Effector memory CD4-positive, alpha-beta T cell (primary cell): ENCODE measurements around the gene RASSF8.

Experiments
- DNase-seq, 3 donors: peaks; one replicate each; pipeline ENCODE4 v3.0.0-alpha.2; 2020
- H3K27ac ChIP-seq: 2 replicates; pipeline ENCODE4 v1.7.0; 2013; ENCODE audit warnings: mild to moderate bottlenecking, low read length, moderate library complexity; ENCODE audit not compliant: insufficient read depth, poor library complexity, severe bottlenecking
- H3K27me3 ChIP-seq: replicated peaks from 2 replicates; pipeline ENCODE4 v1.7.0; 2013; ENCODE audit warnings: mild to moderate bottlenecking, low read length; ENCODE audit not compliant: insufficient read depth, control insufficient read depth, poor library complexity, severe bottlenecking
- H3K36me3 ChIP-seq: 2 replicates; pipeline ENCODE4 v1.7.0; 2013; ENCODE audit warnings: mild to moderate bottlenecking, low read length, moderate library complexity; ENCODE audit not compliant: control insufficient read depth, insufficient read depth
- H3K4me1 ChIP-seq: 2 replicates; pipeline ENCODE4 v1.7.0; 2013; ENCODE audit warnings: low read length, mild to moderate bottlenecking; ENCODE audit not compliant: control insufficient read depth, insufficient read depth, poor library complexity, severe bottlenecking
- H3K4me3 ChIP-seq: 2 replicates; pipeline ENCODE4 v1.7.0; 2013; ENCODE audit warnings: low read length, low read depth, mild to moderate bottlenecking; ENCODE audit not compliant: insufficient read depth, poor library complexity, severe bottlenecking
- H3K9me3 ChIP-seq: 2 replicates; pipeline ENCODE4 v1.7.0; 2013; ENCODE audit warnings: mild to moderate bottlenecking, low read length, moderate library complexity; ENCODE audit not compliant: control insufficient read depth

Gene RASSF8

GRCh38 chr12:26062566-26062965 is 104.1 kb downstream of the RASSF8 start:
- Histone ChIP-seq H3K27me3 (no peaks in the 10 kb centered on the region), H3K4me1 (no peaks in the 10 kb centered on the region), H3K27ac (no peak overlapping the region), H3K4me3 (no peak overlapping the region), H3K9me3 (no peaks in the 10 kb centered on the region), H3K36me3 (no peaks in the 10 kb centered on the region)
- DNase-seq, result no peak

DNA sequence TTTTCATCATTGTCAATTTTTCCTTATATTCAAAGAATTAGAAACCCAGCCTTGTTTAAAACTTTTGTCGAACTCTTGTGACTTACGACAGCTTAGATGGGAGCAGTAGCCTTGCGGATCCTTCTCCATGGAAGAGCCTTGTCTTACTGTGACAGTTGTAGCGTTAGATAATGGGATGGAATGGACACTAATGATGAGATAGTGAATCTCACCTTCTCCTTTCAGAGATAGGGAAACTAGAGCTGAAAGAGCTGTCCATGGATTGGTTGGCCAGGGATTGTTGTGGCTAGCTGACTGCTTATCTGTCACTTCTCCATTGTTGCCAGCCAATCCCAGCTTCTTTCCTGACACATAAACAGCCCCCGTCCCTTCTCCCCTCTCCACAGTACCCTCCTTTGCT is 107.0 kb downstream of the RASSF8 start:
- no peaks in the 10 kb centered on the region for H3K27me3 ChIP-seq
- no peak for DNase-seq
- H3K4me1 ChIP-seq, result no peaks in the 10 kb centered on the region
- no peaks in the 10 kb centered on the region for H3K9me3 ChIP-seq
- H3K36me3 ChIP-seq, result no peaks in the 10 kb centered on the region
- no peak overlapping the region for H3K27ac ChIP-seq
- no peak overlapping the region for H3K4me3 ChIP-seq

DNA sequence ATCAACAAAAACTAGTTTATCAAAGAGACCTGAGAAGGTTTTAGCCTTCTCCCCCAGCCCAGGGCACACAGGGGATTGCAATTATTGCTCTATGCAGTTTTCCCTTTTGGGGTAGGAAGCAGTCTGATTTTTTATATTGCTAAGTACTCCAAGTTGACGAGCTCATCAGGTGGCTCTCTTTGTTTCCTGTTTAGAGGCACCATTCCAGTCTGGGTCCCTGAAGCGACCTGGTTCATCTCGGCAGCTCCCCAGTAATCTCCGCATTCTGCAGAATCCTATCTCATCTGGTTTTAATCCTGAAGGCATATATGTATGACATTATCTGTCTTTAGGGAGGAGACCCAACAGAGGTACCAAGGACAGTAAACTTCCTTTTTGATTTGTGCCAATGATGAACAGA is 110.0 kb downstream of the RASSF8 start:
- no peak overlapping the region for H3K27ac ChIP-seq
- DNase-seq, result no peak
- no peaks in the 10 kb centered on the region for H3K36me3 ChIP-seq
- H3K9me3 ChIP-seq, result no peaks in the 10 kb centered on the region
- H3K4me3 ChIP-seq, result no peak overlapping the region
- H3K27me3 ChIP-seq, result no peaks in the 10 kb centered on the region
- no peaks in the 10 kb centered on the region for H3K4me1 ChIP-seq

- no peak for DNase-seq
- no peaks in the 10 kb centered on the region for H3K9me3 ChIP-seq
- H3K36me3 ChIP-seq, result no peaks in the 10 kb centered on the region
- H3K4me1 ChIP-seq, result no peaks in the 10 kb centered on the region
- no peak overlapping the region for H3K4me3 ChIP-seq
- H3K27me3 ChIP-seq, result no peaks in the 10 kb centered on the region
- H3K27ac ChIP-seq, result no peak overlapping the region
These were observed 111.3 kb downstream of the RASSF8 start for GRCh38 chr12:26069796-26070195.

DNA sequence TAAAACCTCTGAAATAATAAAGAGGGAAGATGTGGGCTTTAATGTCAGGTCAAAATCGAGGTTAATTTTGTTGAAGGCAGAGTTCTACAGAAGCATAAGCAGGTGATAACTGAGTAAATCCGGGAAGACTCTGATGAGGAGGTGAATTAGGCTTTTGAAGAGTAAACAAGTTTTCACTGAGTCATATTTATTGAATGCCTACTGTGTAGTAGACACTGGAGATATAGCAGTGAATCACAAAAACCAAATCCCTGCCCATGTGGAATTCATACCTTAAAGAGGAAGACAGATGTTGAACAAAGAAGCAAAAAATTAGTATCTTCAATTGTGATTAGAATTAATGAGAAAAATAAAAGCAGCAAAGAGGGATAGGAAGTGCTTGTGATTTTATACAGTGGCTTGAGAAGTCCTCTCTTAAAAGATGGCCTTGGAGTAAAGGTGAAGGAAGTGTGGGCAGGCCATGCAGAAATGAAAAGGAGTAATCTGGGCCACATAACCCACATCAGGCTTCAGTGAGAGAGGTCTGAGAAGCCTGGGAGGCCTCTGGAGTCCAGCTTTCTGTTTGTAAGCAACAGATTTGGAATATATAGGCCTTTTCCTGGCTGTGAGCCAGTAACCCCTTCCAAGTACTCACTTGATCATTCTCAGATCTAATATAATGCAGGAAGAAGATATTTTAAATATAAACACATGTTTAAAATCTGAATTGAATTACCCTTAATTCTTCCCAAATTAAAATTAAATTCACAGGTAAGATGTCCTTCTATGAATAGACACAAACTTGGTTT is 119.6 kb downstream of the RASSF8 start:
- Histone ChIP-seq H3K4me3 (no peak overlapping the region), H3K9me3 (no peaks in the 10 kb centered on the region), H3K4me1 (no peaks in the 10 kb centered on the region), H3K27me3 (no peaks in the 10 kb centered on the region), H3K27ac (no peak overlapping the region), H3K36me3 (no peaks in the 10 kb centered on the region)
- DNase-seq, result no peak

DNA sequence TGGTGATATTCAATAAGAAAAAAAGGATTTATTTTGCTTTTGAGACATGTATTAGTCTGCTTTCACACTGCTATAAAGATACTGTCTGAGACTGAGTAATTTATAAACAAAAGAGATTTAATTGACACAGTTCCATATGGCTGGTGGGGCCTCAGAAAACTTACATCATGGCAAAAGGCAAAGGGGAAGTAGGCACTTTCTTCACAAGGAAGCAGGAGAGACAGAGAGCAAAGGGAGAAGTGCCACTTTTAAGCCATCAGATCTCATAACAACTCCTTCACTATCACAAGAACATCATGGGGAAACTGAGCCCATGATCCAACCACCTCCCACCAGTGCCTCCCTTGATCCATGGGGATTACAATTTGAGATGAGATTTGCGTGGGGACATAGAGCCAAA is 122.4 kb downstream of the RASSF8 start:
- H3K27me3 ChIP-seq, result no peaks in the 10 kb centered on the region
- no peaks in the 10 kb centered on the region for H3K36me3 ChIP-seq
- H3K4me3 ChIP-seq, result no peak overlapping the region
- no peaks in the 10 kb centered on the region for H3K4me1 ChIP-seq
- no peak for DNase-seq
- no peak overlapping the region for H3K27ac ChIP-seq
- no peaks in the 10 kb centered on the region for H3K9me3 ChIP-seq

GRCh38 chr12:26086936-26087335 is 128.5 kb downstream of the RASSF8 start:
- H3K36me3 ChIP-seq, result no peaks in the 10 kb centered on the region
- no peaks in the 10 kb centered on the region for H3K27me3 ChIP-seq
- H3K4me1 ChIP-seq, result no peaks in the 10 kb centered on the region
- H3K9me3 ChIP-seq, result no peaks in the 10 kb centered on the region
- H3K27ac ChIP-seq, result no peak overlapping the region
- no peak overlapping the region for H3K4me3 ChIP-seq
- no peak for DNase-seq

- H3K27me3 ChIP-seq, result no peaks in the 10 kb centered on the region
- H3K9me3 ChIP-seq, result no peaks in the 10 kb centered on the region
- H3K4me1 ChIP-seq, result no peaks in the 10 kb centered on the region
- no peak overlapping the region for H3K4me3 ChIP-seq
- DNase-seq, result no peak
- no peaks in the 10 kb centered on the region for H3K36me3 ChIP-seq
- H3K27ac ChIP-seq, result no peak overlapping the region
These were observed 130.5 kb downstream of the RASSF8 start for GRCh38 chr12:26088998-26089397.

DNA sequence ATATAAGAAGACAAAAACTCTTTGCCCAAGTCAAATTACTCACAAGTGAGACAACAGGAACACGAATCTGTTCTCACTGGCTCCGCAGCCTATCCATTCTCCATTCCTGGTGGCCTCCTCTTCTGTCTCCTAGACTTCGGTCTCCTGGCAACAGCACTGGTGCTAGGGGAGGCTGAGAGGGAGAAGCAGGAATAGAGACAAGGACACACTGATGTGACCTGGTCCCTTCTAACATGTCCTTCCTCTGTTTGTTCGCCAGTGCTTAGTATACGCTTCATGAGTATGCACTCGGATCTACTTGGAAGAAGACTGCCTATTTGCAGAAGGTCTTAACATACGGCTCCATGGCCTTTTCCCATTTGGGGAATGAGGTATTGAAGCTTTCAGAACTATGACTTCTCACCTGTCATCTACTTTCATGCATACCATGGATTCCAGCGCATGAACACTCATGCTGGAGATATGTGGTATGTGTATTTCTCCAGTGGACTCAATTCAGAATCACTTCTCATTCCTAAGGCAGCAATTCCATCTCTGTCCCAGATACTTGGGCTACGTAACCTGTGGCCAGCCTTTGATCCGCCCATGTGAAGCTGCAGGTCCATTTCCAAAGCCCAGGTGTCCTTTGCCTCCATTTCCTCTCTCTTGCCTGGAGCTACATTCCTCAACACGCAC is 132.5 kb downstream of the RASSF8 start:
- H3K27ac ChIP-seq, result no peak overlapping the region
- no peak for DNase-seq
- no peaks in the 10 kb centered on the region for H3K9me3 ChIP-seq
- no peaks in the 10 kb centered on the region for H3K36me3 ChIP-seq
- H3K4me1 ChIP-seq, result no peaks in the 10 kb centered on the region
- no peak overlapping the region for H3K4me3 ChIP-seq
- no peaks in the 10 kb centered on the region for H3K27me3 ChIP-seq

DNA sequence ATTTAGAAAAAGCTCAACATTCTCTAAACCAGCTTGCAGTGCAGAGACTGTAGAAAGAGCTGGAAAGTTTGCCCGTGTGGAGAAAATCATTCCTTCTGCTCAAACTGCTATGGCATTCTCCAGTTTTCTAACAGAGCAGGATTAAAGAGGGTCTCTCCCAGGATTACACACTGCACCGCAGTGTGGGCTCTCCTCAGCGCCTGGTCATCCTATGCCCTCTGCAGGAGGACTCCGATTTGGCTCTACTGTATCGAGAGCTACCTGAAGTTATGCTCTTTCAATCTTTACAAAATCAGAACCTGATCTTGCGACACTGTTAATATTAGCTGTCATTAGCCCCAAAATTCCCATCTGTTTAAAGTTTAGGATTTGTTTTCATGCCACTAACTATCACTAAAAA is 133.3 kb downstream of the RASSF8 start:
- no peaks in the 10 kb centered on the region for H3K9me3 ChIP-seq
- no peak for DNase-seq

More for the DNA sequence above, 133.3 kb downstream of the RASSF8 start:
- Histone ChIP-seq H3K4me3 (no peak overlapping the region), H3K36me3 (no peaks in the 10 kb centered on the region), H3K4me1 (no peaks in the 10 kb centered on the region), H3K27ac (no peak overlapping the region), H3K27me3 (no peaks in the 10 kb centered on the region)
